Measurements from ENCODE around the gene KLHL21. TPM values are rescaled to one million over a fixed set of nuclear protein-coding genes. Genes with fewer than 3 reads are reported as not detected.

KLHL21 gene
- total RNA-seq, 1 experiment from 2014 or later: 44.3 TPM

DNA sequence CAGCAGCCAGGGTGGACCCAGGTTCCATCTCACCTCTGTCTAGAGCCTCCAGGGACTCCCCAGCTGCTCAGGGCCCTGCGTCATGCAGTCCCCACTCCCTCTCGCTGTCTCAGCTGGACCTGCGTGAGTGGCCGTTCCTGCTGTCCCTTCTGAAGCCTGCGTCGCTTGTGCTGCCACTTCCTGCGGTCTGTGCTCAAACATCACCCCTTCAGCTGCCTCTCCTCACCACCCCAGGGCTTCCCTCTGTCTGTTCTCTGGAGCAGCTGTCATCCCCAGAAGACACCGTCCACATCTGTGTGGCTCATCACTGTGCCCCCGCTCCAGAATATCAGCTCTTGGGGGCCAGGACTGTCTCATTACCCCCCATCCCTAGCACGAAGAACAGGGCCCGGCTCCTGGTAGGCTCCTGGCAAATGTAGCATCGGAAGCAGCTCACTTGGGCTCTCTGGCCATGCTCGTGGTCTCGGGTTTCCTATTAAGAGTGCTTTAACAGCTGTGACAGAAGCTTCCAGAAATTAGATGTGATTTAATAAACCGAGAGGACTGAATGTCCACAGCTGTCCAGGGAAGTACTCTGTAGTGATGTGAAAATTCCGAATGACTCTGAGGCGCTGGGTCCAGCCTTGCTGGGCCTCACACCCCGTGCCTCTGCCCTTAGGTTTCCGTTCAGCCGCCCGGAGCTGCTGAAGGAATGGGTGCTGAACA, 25.3 kb upstream of the KLHL21 start:
- in situ Hi-C loops (cut with HindIII; ENCODE audit: low sequenced_read_pairs): no loop called here
- DNase-seq (ENCODE audit: low spot score): no peak

DNA sequence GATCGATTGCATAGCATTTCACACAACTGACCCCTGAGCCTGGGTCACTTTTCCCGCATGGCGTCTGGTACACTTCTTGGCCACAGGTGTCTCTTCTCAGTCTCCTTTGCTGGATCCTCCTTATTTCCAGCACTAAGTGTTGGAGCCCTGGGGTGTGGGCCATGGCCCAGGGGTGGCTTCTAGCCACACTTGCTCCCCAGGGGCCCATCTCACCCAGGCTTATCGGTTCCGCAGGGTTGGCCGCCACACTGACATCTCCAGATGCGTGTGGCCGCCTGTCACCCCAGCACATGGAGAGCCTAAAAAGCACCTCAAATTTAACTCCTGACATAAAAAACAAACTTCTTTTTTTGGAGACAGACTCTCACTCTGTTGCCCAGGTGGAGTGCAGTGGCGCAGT, 24.4 kb upstream of the KLHL21 start:
- in situ Hi-C loops (cut with HindIII; ENCODE audit: low sequenced_read_pairs): no loop called here
- no peak for DNase-seq (ENCODE audit: low spot score)

DNA sequence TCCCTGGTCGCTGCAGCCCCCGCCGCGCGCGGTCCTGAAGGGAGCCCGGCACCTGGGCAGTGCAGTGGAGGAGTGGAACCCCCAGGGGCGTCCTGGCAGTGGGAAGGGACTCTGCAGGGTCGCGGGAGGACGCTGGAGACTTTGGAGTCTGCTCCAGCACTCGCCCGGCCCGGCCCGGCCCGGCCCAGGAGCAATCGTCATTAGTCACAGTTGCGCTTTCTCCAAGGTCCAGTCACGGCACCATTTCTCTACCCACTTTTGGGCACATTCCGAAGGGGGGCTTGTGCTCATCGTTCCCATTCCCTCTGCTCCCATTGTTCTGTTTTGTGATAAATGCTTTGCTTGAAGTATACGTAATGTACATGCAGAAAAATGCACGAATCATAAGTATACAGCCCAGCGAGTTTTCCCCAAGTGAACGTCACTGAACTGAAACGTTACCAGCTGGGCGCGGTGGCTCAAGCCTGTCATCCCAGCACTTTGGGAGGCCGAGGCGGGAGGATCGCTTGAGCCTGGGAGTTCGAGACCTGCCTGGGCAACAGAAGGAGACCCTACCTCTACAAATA, 23.0 kb upstream of the KLHL21 start:
- DNase-seq (ENCODE audit: low spot score): peak; percentile 39
- in situ Hi-C loops (cut with HindIII; ENCODE audit: low sequenced_read_pairs): no loop called here

DNA sequence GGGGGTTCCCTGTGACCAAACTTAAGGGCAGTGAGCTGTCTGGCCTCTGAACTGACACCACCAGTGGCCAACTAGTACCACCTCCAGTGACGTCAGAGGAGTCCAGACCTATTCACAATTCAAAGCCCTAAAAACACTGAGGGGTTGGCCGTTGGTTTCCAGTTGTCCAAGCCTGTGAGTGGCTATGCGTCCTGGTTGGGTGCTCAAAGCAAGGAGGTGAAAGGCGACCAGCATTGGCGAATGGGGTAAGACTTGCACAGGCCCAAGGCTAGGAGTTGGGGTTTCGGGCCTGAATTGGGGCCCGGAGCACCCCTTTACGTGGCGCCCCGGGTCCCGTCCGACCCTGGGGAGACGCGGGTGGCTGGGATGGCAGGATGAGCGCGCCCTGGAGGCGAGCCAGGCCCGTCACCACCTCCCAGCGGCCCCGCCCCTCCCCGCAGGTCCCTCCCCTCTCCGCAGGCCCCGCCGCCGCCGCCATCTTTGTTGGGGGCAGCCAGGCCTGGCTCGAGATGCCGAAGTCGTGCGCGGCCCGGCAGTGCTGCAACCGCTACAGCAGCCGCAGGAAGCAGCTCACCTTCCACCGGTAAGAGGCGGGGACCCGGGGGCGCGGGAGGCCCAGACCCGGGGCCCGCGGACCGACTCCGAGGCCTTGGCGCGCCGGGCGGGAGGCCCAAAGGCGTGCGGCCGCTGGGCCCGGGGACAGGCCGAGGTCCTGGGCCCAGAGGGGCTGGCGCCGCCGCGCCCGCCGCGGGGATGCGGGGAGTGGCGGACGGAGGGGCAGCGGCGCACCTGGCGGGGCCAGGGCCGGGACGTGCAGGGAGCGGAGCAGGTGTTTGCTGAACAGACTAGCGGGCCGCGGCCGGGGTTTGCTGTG, 22.3 kb upstream of the KLHL21 start, which contains the start of gene THAP3:
TSS of gene THAP3 (plus strand) at position 159 of the 874 bp plus-strand sequence. CDS start at position 510, 351 bp downstream.
- in situ Hi-C loops (cut with HindIII; ENCODE audit: low sequenced_read_pairs): no loop called here
- peak; percentile 93 for DNase-seq (ENCODE audit: low spot score)

DNA sequence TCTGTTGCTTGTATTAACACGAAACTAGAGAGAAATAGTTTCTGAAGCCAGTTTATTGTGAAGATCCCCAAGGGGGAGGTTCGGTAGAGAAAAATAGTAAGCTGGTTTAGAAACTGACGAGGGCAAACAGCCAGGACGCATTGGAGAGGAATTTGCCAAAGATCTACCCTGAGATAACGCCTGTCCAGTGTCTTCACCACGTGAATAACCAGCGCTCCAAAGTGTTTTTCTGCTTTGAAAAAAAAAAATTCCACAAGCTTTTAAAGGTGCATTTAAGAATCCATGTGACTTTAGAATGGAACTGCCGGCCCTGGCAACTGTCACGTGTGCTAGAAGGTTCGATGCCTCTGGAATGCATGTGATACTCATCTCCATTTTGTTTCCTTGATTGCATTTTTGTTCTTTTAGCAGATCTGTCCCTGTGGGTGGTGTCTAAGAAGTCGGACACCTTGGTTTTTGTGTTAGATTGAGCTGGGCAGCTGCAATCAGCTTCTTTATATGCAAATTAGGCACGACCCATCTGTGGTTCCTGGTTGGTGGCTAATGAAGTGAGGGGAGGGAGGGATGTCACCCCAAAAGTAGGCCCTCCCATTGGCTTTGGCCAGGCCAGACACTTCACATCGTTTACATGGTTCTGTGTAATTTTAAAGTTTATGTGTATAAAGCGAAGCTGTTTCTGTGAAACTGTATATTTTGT, 20.7 kb upstream of the KLHL21 start:
- no peak for DNase-seq (ENCODE audit: low spot score)
- in situ Hi-C loops (cut with HindIII; ENCODE audit: low sequenced_read_pairs): no loop called here

DNA sequence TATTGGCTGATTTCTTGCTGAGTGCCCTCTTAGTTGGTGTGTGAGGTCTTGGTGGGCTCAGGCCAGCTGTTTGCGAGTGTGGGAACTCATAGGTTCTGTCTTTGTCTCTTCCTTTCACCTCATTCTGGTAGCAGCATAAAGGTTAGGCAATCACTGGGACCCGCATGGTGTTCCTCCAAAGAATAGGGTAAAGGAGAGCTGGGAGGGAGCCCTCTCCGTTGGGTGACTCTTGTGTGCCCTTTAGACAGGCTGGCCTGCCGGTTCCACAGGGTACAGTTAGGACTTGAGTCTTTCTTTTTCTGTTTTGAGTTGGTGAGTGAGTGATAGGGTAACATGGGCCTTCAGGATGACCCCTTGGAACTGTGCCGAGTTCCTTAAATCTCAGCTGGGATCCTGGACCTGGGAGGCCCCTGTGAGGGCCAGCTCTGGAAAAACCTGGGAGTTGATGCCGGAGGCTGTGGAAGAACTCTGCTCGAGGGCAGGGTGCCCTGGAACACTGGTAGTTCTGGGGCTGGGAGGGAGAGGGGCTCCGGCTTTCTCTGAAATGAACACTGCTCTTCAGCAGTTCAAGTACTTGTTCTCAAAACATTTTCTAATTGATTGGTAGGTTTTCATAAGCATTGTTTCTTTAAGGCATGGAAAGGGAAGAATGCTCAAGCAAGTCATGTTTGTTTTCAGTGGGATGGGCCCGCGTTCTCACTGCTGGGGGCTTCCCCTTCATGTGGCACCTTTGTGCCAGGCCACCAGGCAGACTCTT, 19.9 kb upstream of the KLHL21 start:
- in situ Hi-C loops (cut with HindIII; ENCODE audit: low sequenced_read_pairs): no loop called here
- no peak for DNase-seq (ENCODE audit: low spot score)

DNA sequence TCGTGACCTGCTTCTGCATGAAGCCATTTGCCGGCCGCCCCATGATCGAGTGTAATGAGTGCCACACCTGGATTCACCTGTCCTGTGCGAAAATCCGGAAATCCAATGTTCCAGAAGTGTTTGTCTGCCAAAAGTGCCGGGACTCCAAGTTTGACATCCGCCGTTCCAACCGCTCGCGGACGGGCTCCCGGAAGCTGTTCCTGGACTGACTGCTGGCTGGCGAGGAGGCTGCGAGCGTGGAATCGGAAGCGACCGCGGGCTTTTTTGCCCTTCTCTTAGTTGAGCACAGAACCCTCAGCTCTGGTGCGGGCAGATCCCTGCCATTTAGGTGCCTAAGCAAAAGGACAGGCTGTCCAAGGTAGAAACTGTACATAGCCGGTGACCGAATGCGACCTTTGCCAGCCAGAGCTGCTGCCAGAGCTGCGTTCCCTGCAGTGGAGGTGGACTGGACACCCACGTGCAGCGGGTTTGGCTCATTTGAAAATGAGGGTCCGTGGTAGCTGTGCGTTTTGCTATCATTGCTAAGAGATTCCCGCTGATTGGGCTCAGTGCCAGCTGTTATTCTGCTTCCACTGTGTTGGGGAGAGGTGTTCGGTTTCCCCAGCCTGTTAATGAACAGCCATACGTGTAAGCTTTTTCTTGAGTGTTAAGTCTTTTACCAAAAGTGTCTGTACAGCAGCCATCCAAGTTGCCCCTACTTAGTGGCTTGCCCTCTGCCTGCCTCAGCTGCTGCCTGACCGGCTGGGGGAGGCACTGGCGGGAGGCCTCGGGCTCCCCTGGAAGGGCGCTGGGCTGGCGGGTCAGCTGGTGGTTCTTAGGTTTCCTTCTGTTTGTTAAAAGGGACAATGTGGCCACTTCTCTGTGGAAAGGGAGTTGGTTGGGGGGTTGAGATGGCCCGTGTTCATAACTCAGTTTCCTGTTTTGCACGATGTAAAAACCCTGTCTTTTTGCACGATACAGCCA, 19.0 kb upstream of the KLHL21 start:
- no peak for DNase-seq (ENCODE audit: low spot score)
- in situ Hi-C loops (cut with HindIII; ENCODE audit: low sequenced_read_pairs): no loop called here

DNA sequence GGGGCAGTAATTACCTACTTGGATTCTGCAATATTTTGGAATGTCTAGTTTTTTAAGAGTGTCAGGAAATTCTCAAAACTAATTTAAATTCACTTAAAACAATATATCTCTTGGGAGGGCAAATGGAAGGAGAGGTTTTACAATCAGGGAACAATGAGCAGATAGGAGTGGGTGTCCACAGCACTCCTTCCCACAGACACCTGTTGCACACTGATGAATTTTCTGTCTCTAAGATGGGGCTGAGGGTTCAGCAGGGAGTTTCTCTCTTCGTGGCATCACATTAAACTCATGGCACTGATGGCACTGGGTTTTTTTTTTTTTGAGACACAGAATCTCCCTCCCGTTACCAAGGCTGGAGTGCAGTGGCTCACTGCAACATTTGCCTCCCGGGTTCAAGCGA, 16.4 kb upstream of the KLHL21 start:
- in situ Hi-C loops (cut with HindIII; ENCODE audit: low sequenced_read_pairs): no loop called here
- no peak for DNase-seq (ENCODE audit: low spot score)

DNA sequence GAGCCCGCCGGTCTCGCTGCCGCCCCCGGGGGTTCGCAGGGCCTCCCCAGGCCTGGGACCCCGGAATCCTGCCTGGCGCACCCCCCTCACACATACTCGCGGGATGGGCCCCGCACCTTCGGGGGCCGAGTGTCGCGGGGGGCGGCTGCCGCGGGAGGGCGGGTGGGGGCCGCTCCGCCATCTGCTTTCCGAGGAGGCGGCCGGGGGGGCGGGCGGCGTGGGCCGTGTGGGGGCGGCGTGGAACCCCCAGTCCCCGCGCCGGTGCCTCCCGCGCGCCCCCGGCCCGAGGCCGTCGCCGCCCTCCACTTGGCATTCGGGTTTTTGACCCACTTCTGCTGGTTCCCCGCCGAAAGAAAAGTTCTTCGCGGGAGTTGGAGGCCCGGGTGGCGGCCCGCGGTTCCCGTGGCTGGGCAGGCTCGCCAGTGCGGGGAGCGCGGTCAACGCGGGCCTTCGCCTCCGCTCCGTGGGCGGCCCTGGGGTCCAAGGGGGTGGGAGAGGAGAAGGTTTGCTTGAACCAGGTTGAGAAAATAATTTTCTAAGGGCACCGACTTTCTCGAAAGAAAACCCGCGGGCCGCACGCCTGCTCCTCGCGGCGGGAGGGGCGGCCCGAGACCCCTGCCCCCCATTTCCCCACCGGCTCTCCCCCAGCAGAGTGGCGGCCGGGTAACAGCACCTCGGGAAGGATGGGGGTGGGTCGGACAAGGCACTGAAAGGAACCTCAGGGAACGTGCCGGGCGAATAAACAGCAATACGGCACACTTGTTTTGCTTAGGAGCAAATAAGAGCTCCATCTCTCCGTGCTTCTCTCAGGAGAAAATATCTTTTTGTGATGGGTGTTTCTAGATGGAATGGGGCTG, 12.5 kb upstream of the KLHL21 start:
- in situ Hi-C loops (cut with HindIII; ENCODE audit: low sequenced_read_pairs): no loop called here
- no peak for DNase-seq (ENCODE audit: low spot score)

DNA sequence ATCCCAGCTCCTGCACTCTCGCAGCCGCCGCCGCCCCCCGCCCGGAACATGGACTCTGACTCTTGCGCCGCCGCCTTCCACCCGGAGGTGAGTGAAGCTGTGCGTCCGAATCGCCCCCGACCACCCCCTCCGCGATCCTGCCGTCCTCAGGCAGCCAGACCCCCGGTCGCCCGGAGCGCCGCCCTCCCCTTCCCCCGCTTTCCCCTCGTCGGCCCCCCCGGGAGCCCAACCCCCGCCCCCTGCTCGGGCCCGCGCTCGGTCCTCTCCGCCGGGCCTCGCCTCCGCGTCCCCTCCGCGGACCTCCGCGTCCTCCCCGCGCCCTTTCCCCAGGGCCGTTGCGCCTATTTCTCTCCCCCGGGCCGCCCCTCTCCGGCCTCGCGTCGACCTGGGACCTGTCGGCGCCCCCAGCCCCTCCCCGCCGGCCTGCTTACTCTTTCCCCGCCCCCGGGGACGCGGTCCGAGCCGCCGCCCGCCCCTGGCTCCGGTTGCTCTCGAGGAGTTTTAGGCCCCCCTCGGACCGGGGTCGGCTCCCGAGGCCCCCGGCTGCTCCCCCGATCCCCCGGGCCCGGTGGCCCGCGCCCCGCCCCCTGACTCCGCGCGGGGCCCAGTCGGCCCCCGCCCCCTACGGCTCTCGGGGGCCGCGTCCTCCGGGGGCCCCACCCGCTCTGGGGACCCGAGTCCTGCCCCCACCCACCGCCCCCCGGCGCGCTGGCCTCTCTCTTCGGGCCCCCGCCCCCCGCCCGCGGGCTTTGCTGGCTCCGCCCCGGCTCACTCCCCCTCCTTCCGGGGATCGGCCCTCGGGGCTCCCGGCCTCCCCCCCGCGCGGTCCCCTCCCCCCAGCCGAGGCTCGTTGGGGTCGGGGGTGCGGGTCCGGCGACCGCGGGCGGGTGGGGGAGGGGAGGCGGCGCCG, 11.6 kb upstream of the KLHL21 start:
- no peak for DNase-seq (ENCODE audit: low spot score)

DNA sequence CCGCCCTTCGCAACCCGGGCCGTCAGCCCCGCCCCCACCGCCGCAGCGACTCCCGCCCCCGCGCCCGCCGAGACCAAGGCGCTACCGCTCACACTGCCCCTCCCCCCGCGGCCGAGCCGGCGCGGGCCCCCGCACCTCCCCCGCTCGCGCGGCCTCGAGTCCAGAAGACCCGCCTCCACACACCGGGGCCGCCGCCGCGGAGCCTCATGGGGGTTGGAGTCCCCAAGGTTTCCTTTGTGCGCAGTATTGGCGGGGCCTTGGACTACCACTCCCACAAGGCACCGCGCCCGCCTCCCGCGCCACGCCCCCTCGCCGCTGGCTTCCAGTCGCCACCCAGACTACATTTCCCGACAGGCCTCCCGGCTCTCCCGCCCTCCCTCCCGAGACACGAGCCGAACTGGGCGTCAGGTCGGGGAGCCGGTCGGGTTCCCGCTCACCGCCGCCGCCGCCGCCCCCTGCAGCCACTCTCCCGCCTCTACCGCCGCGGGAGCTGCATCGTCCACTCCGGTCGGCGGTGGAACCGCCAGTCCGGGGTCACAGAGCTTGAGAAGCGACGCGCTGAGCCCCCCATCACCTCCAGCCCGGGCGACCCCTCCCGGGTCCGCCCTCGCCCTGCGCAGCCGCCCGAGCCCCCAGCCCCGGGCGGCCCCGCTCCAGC, 10.8 kb upstream of the KLHL21 start, which contains the start of gene PHF13:
TSS of gene PHF13 (plus strand) at position 371 of the 658 bp plus-strand sequence. CDS start 336 bp downstream, outside the sequence.
- peak; percentile 98 for DNase-seq (ENCODE audit: low spot score)
- in situ Hi-C loops (cut with HindIII; ENCODE audit: low sequenced_read_pairs): no loop called here

More for the DNA sequence above, 11.6 kb upstream of the KLHL21 start:
- in situ Hi-C loops (cut with HindIII; ENCODE audit: low sequenced_read_pairs): no loop called here

DNA sequence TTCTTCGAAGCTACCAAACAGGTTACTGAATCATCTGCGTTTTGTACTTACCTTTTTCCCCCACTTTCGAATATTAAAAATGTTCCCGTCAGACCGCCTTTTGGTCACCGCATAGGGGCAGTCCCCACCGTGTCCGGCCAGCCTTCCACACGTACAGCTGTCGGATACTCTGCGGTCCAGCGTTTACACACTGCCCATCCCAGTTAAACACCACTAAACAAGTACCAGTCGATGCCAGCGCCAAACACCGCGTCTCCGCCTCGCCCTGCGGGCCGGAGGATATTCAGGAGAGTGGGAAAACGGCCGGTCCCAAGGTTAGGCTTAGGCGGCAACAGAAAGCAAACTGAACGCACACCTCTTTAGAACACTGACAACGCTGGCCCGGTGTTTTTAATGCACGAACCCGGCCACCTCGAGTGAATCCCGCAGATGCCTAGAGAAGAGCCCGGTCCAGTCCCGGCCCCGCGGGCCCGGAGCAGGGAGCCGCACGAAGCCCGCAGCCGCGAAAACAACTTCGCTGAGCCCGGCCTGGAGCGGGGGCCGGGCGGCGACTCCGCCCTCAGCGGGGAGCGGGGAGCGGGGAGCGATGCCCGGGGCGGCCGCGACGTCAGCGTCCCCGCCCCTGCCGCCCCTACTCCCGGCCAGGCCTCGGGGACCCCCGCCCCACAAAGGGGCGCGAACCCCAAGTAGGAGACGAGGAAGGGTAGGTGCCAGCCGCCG, 10.1 kb upstream of the KLHL21 start:
- in situ Hi-C loops (cut with HindIII; ENCODE audit: low sequenced_read_pairs): no loop called here
- DNase-seq (ENCODE audit: low spot score): peak; percentile 56

DNA sequence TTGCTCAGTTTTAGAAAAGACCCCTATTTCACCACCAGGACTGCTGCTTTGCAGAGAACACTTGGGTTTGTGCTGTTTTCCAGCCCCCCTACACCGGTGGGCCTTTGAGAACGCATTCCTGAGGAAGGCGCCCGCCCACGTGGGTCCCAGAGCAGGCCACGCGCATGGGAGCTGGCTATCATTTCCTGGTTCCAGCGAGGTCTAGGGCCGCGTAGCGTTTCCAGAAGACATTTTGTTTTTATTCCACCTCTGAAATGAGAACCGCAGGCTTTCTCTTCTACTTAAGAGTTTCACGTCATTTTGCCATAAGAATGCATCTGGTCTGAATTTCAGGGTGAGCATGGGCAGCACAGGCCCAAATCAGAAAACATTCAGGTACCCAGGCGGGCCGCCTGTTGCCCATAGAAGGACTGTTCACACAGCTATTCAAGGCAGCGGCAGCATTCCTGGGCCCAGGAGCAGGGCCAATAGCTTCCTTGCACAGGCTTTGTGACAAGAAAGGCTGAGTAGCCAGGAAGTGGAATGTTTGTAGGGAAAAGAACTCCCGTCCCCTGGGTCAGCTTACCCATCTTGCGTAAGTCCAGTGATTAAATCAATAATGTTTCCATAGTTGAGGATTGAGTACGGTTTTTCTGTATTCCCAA, 1.4 kb upstream of the KLHL21 start:
- in situ Hi-C loops (cut with HindIII; ENCODE audit: low sequenced_read_pairs): no loop called here
- DNase-seq (ENCODE audit: low spot score): peak; percentile 49

DNA sequence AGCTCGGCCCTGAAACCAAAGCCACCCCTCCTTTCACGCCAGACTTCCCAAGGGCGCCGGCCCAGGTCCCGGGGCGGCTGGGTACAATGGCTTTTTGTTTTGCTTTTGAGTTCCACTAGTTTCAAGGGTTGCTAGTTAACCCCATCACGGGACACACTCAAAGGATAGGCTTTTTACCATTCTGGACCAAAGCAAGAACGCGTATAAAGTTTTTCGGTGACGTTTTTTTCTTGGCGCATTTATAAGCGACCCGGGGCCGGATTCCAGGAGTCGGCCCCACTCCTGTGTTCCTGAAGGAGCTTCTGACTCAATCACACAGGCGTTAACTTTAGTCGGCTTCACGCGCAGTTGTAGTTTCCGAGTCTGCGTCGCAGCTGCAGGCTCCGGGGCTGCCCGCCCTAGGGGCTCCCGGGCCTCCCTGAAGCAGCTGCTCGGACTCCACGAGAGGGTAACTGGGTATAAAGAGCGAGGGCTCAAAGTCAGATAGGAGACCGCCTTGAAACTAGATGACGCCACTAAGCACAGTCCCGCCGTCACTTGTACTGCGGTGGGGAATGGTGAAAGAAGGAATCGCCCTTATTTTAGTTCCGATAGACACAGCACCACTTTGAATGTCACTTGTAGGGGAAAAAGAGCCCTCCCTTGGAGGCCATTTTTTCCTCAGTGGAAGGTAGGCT, 707 bp upstream of the KLHL21 start:
- peak; percentile 62 for DNase-seq (ENCODE audit: low spot score)
- in situ Hi-C loops (cut with HindIII; ENCODE audit: low sequenced_read_pairs): no loop called here
